AG09309 (cell line): ENCODE results near the gene CGREF1.

ENCODE experiments used
- DNase-seq: peaks from one replicate; pipeline ENCODE4 v3.0.0-alpha.2; 2010; ENCODE audit warnings: low read depth
- H3K4me3 ChIP-seq: 2 replicates; pipeline ENCODE4 v1.5.1; 2011; ENCODE audit warnings: mild to moderate bottlenecking, low read depth, low read length, moderate library complexity; ENCODE audit not compliant: control insufficient read depth
- TF ChIP-seq, protein P1 (sequence below): IDR thresholded peaks from 2 replicates; pipeline ENCODE4 v1.5.1; 2011; ENCODE audit warnings: mild to moderate bottlenecking, low read depth, low read length, inconsistent platforms; ENCODE audit not compliant: insufficient read depth, control insufficient read depth; ENCODE audit errors: missing control alignments

The CGREF1 gene

DNA sequence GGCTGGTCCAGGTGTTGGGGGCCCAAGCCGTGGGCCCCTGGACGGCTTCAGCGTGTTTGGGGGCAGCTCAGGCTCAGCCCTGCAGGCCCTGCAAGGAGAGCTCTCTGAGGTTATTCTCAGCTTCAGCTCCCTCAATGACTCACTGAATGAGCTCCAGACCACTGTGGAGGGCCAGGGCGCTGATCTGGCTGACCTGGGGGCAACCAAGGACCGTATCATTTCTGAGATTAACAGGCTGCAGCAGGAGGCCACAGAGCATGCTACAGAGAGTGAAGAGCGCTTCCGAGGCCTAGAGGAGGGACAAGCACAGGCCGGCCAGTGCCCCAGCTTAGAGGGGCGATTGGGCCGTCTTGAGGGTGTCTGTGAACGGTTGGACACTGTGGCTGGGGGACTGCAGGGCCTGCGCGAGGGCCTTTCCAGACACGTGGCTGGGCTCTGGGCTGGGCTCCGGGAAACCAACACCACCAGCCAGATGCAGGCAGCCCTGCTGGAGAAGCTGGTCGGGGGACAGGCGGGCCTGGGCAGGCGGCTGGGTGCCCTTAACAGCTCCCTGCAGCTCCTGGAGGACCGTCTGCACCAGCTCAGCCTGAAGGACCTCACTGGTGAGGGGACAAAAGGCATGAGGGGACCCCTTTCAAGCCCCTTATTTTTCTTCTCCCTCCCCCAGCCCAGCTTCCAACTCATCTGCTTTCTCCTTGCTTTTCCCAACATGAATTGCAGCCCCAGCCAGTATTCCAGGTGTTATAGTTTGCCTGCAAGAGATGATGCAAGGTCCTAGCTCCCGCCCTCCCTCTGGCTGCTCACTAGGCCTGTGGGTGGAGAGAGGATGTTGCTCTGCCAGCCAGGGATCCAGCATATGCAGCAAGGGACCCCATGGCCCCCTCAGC lies 35.3 kb downstream of the CGREF1 start:
- TF ChIP-seq, protein P1, sequence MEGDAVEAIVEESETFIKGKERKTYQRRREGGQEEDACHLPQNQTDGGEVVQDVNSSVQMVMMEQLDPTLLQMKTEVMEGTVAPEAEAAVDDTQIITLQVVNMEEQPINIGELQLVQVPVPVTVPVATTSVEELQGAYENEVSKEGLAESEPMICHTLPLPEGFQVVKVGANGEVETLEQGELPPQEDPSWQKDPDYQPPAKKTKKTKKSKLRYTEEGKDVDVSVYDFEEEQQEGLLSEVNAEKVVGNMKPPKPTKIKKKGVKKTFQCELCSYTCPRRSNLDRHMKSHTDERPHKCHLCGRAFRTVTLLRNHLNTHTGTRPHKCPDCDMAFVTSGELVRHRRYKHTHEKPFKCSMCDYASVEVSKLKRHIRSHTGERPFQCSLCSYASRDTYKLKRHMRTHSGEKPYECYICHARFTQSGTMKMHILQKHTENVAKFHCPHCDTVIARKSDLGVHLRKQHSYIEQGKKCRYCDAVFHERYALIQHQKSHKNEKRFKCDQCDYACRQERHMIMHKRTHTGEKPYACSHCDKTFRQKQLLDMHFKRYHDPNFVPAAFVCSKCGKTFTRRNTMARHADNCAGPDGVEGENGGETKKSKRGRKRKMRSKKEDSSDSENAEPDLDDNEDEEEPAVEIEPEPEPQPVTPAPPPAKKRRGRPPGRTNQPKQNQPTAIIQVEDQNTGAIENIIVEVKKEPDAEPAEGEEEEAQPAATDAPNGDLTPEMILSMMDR: no peak

DNA sequence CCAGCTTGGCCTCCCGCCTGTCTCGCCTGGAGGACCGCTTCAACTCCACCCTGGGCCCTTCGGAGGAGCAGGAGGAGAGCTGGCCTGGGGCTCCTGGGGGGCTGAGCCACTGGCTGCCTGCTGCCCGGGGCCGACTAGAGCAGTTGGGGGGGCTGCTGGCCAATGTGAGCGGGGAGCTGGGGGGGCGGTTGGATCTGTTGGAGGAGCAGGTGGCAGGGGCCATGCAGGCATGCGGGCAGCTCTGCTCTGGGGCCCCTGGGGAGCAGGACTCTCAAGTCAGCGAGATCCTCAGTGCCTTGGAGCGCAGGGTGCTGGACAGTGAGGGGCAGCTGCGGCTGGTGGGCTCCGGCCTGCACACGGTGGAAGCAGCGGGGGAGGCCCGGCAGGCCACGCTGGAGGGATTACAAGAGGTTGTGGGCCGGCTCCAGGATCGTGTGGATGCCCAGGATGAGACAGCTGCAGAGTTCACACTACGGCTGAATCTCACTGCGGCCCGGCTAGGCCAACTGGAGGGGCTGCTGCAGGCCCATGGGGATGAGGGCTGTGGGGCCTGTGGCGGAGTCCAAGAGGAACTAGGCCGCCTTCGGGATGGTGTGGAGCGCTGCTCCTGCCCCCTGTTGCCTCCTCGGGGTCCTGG lies 36.0 kb downstream of the CGREF1 start:
- no peak overlapping the region for H3K4me3 ChIP-seq
- TF ChIP-seq, protein P1: no peak
- DNase-seq: no peak

More for the DNA sequence above, 35.3 kb downstream of the CGREF1 start:
- DNase-seq: no peak
- H3K4me3 ChIP-seq: no peak overlapping the region

- TF ChIP-seq, protein P1: no peak
- no peak overlapping the region for H3K4me3 ChIP-seq
- no peak for DNase-seq
Observed at GRCh38 chr2:27081984-27082772, 36.8 kb downstream of the CGREF1 start.

- no peak for DNase-seq
- H3K4me3 ChIP-seq: peak overlapping the region; percentile 92
- TF ChIP-seq, protein P1: no peak
Observed at GRCh38 chr2:27080603-27080936, 38.4 kb downstream of the CGREF1 start.

DNA sequence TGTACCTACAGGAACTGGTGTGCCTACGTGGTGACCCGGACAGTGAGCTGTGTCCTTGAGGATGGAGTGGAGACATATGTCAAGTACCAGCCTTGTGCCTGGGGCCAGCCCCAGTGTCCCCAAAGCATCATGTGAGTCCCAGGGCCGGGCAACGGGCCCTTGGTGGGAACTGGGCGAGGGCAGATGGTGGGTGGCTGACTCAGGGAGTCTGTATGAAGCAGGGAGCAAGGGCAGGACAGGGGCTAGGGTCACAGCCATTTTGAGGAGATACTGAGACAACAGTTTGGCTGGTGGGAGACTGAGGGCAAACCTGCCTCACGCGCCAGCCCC lies 38.8 kb downstream of the CGREF1 start:
- no peak for DNase-seq
- H3K4me3 ChIP-seq: peak overlapping the region; percentile 92
- TF ChIP-seq, protein P1: no peak

DNA sequence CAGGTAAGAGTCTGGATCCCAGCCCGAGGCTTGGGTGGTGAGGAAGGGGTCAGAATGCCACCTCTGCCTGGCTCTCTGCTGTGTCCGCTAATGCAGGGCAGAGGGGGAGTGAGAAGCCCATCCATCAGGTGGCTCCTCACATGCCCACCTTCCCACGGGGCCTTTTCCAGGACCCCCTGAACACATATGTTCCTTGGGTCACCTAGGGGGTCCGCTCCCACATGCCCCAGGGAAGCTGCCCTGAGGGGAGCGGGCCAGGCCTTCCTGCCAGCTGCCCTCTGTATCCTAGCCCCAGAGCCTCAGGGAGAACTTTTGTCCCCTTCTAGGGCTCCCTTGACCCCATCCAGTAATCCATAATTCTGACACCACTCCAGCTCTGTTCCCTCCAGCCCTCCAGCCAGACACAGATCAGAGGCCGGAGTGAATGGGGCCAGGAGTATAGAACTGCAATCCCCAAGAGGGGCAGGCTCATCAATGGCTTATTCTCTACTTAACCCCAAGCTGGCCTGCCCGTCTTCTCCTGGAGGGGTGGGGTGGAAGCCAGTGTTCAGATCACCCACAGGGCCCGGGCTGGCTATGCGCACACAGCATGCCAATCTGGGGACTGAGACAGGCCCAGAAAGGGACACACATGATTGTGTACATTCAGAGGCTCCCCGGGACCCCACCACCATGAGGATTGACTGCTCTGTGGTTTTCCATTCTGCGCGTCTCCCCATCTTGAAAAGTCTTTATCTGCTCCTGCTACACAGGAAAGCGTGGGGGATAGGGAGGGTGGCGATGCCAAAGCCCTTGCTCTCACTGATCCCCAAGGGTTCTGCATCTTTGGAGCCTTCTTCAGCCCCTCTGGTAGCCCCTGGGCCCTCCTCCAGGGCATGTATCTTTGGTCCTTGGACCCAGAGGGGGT lies 39.4 kb downstream of the CGREF1 start:
- DNase-seq: no peak
- TF ChIP-seq, protein P1: no peak
- peak overlapping the region; percentile 92 for H3K4me3 ChIP-seq
